HG02938 (cell line): Measurements from ENCODE around the gene C1QTNF12.

Source experiments
- ATAC-seq: cut with Tn5 transposase; IDR thresholded peaks from one replicate; pipeline ENCODE4 v1.9.1; 2021; ENCODE audit warnings: mild to moderate bottlenecking, moderate library complexity; ENCODE audit not compliant: unreplicated experiment

The C1QTNF12 gene

GRCh38 chr1:1230656-1231399, 15.7 kb downstream of the C1QTNF12 start:
- no peak for ATAC-seq

- ATAC-seq = no peak
Measured at GRCh38 chr1:1229770-1230169, 16.8 kb downstream of the C1QTNF12 start.

- no peak for ATAC-seq
Measured at GRCh38 chr1:1228596-1229321, 17.8 kb downstream of the C1QTNF12 start.

- ATAC-seq = no peak
Measured at GRCh38 chr1:1228187-1228586, 18.3 kb downstream of the C1QTNF12 start.

- no peak for ATAC-seq
Measured at GRCh38 chr1:1227386-1227785, 19.1 kb downstream of the C1QTNF12 start.

GRCh38 chr1:1226566-1227362, 19.8 kb downstream of the C1QTNF12 start:
- no peak for ATAC-seq

- ATAC-seq = no peak
Measured at GRCh38 chr1:1225913-1226312, 20.6 kb downstream of the C1QTNF12 start.

- no peak for ATAC-seq
Measured at GRCh38 chr1:1225238-1225845, 21.2 kb downstream of the C1QTNF12 start.

GRCh38 chr1:1223891-1224290, 22.6 kb downstream of the C1QTNF12 start:
- no peak for ATAC-seq

GRCh38 chr1:1223321-1223720, 23.2 kb downstream of the C1QTNF12 start:
- no peak for ATAC-seq

GRCh38 chr1:1222575-1223225, 23.8 kb downstream of the C1QTNF12 start:
- no peak for ATAC-seq

- ATAC-seq = no peak
Measured at GRCh38 chr1:1221887-1222574, 24.5 kb downstream of the C1QTNF12 start.

- no peak for ATAC-seq
Measured at GRCh38 chr1:1220197-1220596, 26.3 kb downstream of the C1QTNF12 start.

GRCh38 chr1:1219341-1219740, 27.2 kb downstream of the C1QTNF12 start:
- no peak for ATAC-seq

- no peak for ATAC-seq
Measured at GRCh38 chr1:1218524-1219200, 27.9 kb downstream of the C1QTNF12 start.

GRCh38 chr1:1217621-1218523, 28.6 kb downstream of the C1QTNF12 start:
- ATAC-seq = no peak

- ATAC-seq = no peak
Measured at GRCh38 chr1:1216770-1217620, 29.5 kb downstream of the C1QTNF12 start.
